Neuronal stem cell (in vitro differentiated cells): ENCODE measurements around the gene PODXL2.
A peak's percentile ranks its signal among the peaks of the same experiment; 100 is the strongest.

Experiments used
- DNase-seq: peaks from one replicate; pipeline ENCODE4 v3.0.0-alpha.2; 2013; ENCODE audit warnings: low spot score
- H2AFZ ChIP-seq: one replicate; pipeline ENCODE4 v1.6.1; 2013; ENCODE audit warnings: mild to moderate bottlenecking, low read length, inconsistent platforms
- H2AK5ac ChIP-seq: 2 replicates; pipeline ENCODE4 v1.6.1; 2013; ENCODE audit warnings: low read depth, mild to moderate bottlenecking, inconsistent platforms, low read length, moderate library complexity, mixed read lengths
- H2BK120ac ChIP-seq: 2 replicates; pipeline ENCODE4 v1.6.1; 2013; ENCODE audit warnings: low read depth, mild to moderate bottlenecking, inconsistent platforms, low read length, moderate library complexity, mixed read lengths
- H2BK12ac ChIP-seq: one replicate; pipeline ENCODE4 v1.6.1; 2013; ENCODE audit warnings: low read length, inconsistent platforms
- H2BK15ac ChIP-seq: 2 replicates; pipeline ENCODE4 v1.6.1; 2013; ENCODE audit warnings: mild to moderate bottlenecking, low read length, inconsistent platforms, mixed read lengths
- H2BK5ac ChIP-seq: one replicate; pipeline ENCODE4 v1.6.1; 2013; ENCODE audit warnings: inconsistent platforms, mild to moderate bottlenecking, low read length, moderate library complexity
- H3K14ac ChIP-seq: one replicate; pipeline ENCODE4 v1.6.1; 2013; ENCODE audit warnings: low read length, inconsistent platforms
- H3K18ac ChIP-seq: 2 replicates; pipeline ENCODE4 v1.6.1; 2013; ENCODE audit warnings: low read length, inconsistent platforms
- H3K23ac ChIP-seq: 2 replicates; pipeline ENCODE4 v1.6.1; 2013; ENCODE audit warnings: low read depth, mild to moderate bottlenecking, mixed read lengths, low read length, inconsistent platforms; ENCODE audit not compliant: poor library complexity
- H3K27ac ChIP-seq: replicated peaks from 3 replicates; pipeline ENCODE4 v1.5.1; 2013; ENCODE audit warnings: low read length, inconsistent platforms
- H3K27me3 ChIP-seq, 3 experiments: 2 replicates each; pipeline ENCODE4 v1.6.1; 2013; ENCODE audit warnings: low read length in 3 of 3, mild to moderate bottlenecking in 2 of 3, inconsistent platforms in 1 of 3, low read depth in 1 of 3, mixed read lengths in 1 of 3, moderate library complexity in 1 of 3; ENCODE audit not compliant: control insufficient read depth in 3 of 3, insufficient read depth in 3 of 3
- H3K36me3 ChIP-seq, 2 donors: replicated peaks in 1 of 2; 2 replicates each; pipeline ENCODE4 v1.6.1; 2013; ENCODE audit warnings: low read length in 2 of 2; ENCODE audit not compliant: control insufficient read depth in 2 of 2, insufficient read depth in 2 of 2
- H3K4ac ChIP-seq: 2 replicates; pipeline ENCODE4 v1.6.1; 2013; ENCODE audit warnings: inconsistent platforms, mild to moderate bottlenecking, low read length, moderate library complexity
- H3K4me1 ChIP-seq, 2 donors: 1 replicate in 1 of 2; 2 replicates in 1 of 2; pipeline ENCODE4 v1.6.1; 2013; ENCODE audit warnings: low read length in 2 of 2, low read depth in 1 of 2; ENCODE audit not compliant: control insufficient read depth in 2 of 2, insufficient read depth in 1 of 2
- H3K4me2 ChIP-seq: one replicate; pipeline ENCODE4 v1.6.1; 2013; ENCODE audit warnings: mild to moderate bottlenecking, low read length, inconsistent platforms; ENCODE audit not compliant: insufficient read depth, poor library complexity, severe bottlenecking
- H3K4me3 ChIP-seq, 2 donors: 2 replicates each; pipeline ENCODE4 v1.5.1; 2013; ENCODE audit warnings: low read length in 2 of 2, mild to moderate bottlenecking in 2 of 2, inconsistent platforms in 1 of 2, moderate library complexity in 1 of 2
- H3K79me1 ChIP-seq: one replicate; pipeline ENCODE4 v1.6.1; 2013; ENCODE audit warnings: low read depth, mild to moderate bottlenecking, inconsistent platforms, low read length, moderate library complexity
- H3K9ac ChIP-seq: one replicate; pipeline ENCODE4 v1.6.1; 2013; ENCODE audit warnings: mild to moderate bottlenecking, low read depth, low read length, inconsistent platforms; ENCODE audit not compliant: poor library complexity
- H3K9me3 ChIP-seq, 2 donors: replicated peaks in 1 of 2; 2 replicates each; pipeline versions ENCODE3 to v1.6.1; 2013; ENCODE audit warnings: low read length in 2 of 2, mild to moderate bottlenecking in 2 of 2, inconsistent platforms in 1 of 2, low read depth in 1 of 2, mixed read lengths in 1 of 2, moderate library complexity in 1 of 2; ENCODE audit not compliant: control insufficient read depth in 2 of 2, insufficient read depth in 1 of 2
- H4K8ac ChIP-seq: one replicate; pipeline ENCODE4 v1.6.1; 2013; ENCODE audit warnings: low read depth, mild to moderate bottlenecking, inconsistent platforms, low read length, moderate library complexity
- H4K91ac ChIP-seq: one replicate; pipeline ENCODE4 v1.6.1; 2013; ENCODE audit warnings: low read length, low read depth, mild to moderate bottlenecking, inconsistent platforms; ENCODE audit not compliant: poor library complexity
- WGBS, 2 donors: extraction: QIAGEN DNeasy Blood & Tissue Kit; methylation state at CpG; one replicate each; pipeline ENCODE4 v1.1.7; 2013; ENCODE audit warnings: missing lambda C conversion rate in 2 of 2, mixed read lengths in 1 of 2; ENCODE audit not compliant: insufficient read length in 2 of 2, insufficient replicate concordance in 1 of 2; ENCODE audit errors: extremely low coverage in 2 of 2; 5-methylcytosine and 5-hydroxymethylcytosine counted together

The PODXL2 gene

GRCh38 chr3:127620637-127621375 lies 8.2 kb upstream of the PODXL2 start:
- Histone ChIP-seq H3K14ac (no peak overlapping the region), H4K91ac (no peak overlapping the region), H2BK15ac (no peak overlapping the region), H4K8ac (no peak overlapping the region), H3K36me3 (peaks cover 67 to 76% of the 10 kb centered on the region in 2 donors), H3K4me3 (no peak overlapping the region), H3K9ac (peak overlapping the region; percentile 71), H3K27me3 (no peaks in the 10 kb centered on the region), H3K4me2 (no peak overlapping the region), H3K9me3 (peaks cover 0 to 4% of the 10 kb centered on the region in 2 donors), H2AFZ (no peak overlapping the region), H2BK5ac (no peak overlapping the region), H3K27ac (no peak overlapping the region), H3K79me1 (peaks cover 8% of the 10 kb centered on the region), H3K18ac (no peak overlapping the region), H3K23ac (no peak overlapping the region), H2BK12ac (no peak overlapping the region), H3K4me1 (no peaks in the 10 kb centered on the region), H2BK120ac (no peak overlapping the region), H2AK5ac (no peak overlapping the region), H3K4ac (no peak overlapping the region)
- no CpG with 5 or more reads among the region's 32 CpGs for WGBS, 2 donors
- DNase-seq = no peak

DNA sequence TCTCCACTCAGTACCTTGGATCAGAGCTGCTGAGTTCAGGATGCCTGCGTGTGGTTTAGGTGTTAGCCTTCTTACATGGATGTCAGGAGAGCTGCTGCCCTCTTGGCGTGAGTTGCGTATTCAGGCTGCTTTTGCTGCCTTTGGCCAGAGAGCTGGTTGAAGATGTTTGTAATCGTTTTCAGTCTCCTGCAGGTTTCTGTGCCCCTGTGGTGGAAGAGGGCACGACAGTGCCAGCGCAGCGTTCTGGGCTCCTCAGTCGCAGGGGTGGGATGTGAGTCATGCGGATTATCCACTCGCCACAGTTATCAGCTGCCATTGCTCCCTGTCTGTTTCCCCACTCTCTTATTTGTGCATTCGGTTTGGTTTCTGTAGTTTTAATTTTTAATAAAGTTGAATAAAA lies 7.0 kb upstream of the PODXL2 start:
- no peak for DNase-seq
- H2AK5ac ChIP-seq = no peak overlapping the region
- no peak overlapping the region for H3K4me3 ChIP-seq
- peaks cover 8% of the 10 kb centered on the region for H3K79me1 ChIP-seq
- H4K8ac ChIP-seq = no peak overlapping the region
- H3K27ac ChIP-seq = no peak overlapping the region
- H2BK15ac ChIP-seq = no peak overlapping the region
- WGBS, 2 donors = no CpG with 5 or more reads among the region's 11 CpGs
- peaks cover 0 to 2% (median 1%) of the 10 kb centered on the region in 3 experiments for H3K27me3 ChIP-seq
- H3K23ac ChIP-seq = no peak overlapping the region
- H3K4ac ChIP-seq = no peak overlapping the region
- peaks cover 0 to 4% of the 10 kb centered on the region in 2 donors for H3K9me3 ChIP-seq
- H3K9ac ChIP-seq = no peak overlapping the region
- H2BK12ac ChIP-seq = no peak overlapping the region
- no peak overlapping the region for H3K18ac ChIP-seq
- no peak overlapping the region for H3K4me2 ChIP-seq
- H2BK5ac ChIP-seq = no peak overlapping the region
- H4K91ac ChIP-seq = no peak overlapping the region
- no peak overlapping the region for H2AFZ ChIP-seq
- no peaks in the 10 kb centered on the region for H3K4me1 ChIP-seq
- no peak overlapping the region for H3K14ac ChIP-seq
- H3K36me3 ChIP-seq = peaks cover 56 to 64% of the 10 kb centered on the region in 2 donors
- H2BK120ac ChIP-seq = no peak overlapping the region

GRCh38 chr3:127622772-127623576 lies 6.0 kb upstream of the PODXL2 start:
- H2AK5ac ChIP-seq = no peak overlapping the region
- H2BK12ac ChIP-seq = no peak overlapping the region
- no peak overlapping the region for H3K4me3 ChIP-seq
- H3K23ac ChIP-seq = no peak overlapping the region
- H3K9ac ChIP-seq = no peak overlapping the region
- H3K14ac ChIP-seq = no peak overlapping the region
- H3K4ac ChIP-seq = no peak overlapping the region
- no CpG with 5 or more reads among the region's 8 CpGs for WGBS, 2 donors
- no peaks in the 10 kb centered on the region for H3K4me1 ChIP-seq
- no peak overlapping the region for H4K8ac ChIP-seq
- H2BK120ac ChIP-seq = no peak overlapping the region
- H3K27me3 ChIP-seq = peaks cover 0 to 11% (median 2%) of the 10 kb centered on the region in 3 experiments
- H4K91ac ChIP-seq = no peak overlapping the region
- DNase-seq = no peak
- no peak overlapping the region for H2AFZ ChIP-seq
- no peak overlapping the region for H2BK15ac ChIP-seq
- no peak overlapping the region for H2BK5ac ChIP-seq
- H3K9me3 ChIP-seq = peaks cover 0 to 4% of the 10 kb centered on the region in 2 donors
- H3K27ac ChIP-seq = no peak overlapping the region
- H3K18ac ChIP-seq = peak overlapping the region; percentile 58
- H3K79me1 ChIP-seq = peaks cover 7% of the 10 kb centered on the region
- H3K4me2 ChIP-seq = no peak overlapping the region
- H3K36me3 ChIP-seq = peaks cover 46 to 54% of the 10 kb centered on the region in 2 donors

GRCh38 chr3:127624063-127624462 lies 4.9 kb upstream of the PODXL2 start:
- Histone ChIP-seq H4K91ac (no peak overlapping the region), H3K4me2 (no peak overlapping the region), H2AFZ (no peak overlapping the region), H2BK120ac (no peak overlapping the region), H3K23ac (no peak overlapping the region), H2BK15ac (no peak overlapping the region), H3K36me3 (peaks cover 35 to 43% of the 10 kb centered on the region in 2 donors), H2BK12ac (no peak overlapping the region), H3K4me3 (no peak overlapping the region), H3K79me1 (peaks cover 2% of the 10 kb centered on the region), H3K4me1 (no peaks in the 10 kb centered on the region), H3K14ac (no peak overlapping the region), H3K9me3 (peaks cover 4 to 7% of the 10 kb centered on the region in 2 donors), H3K18ac (no peak overlapping the region), H4K8ac (no peak overlapping the region), H3K9ac (no peak overlapping the region), H3K27ac (no peak overlapping the region), H3K4ac (no peak overlapping the region), H2AK5ac (no peak overlapping the region), H3K27me3 (peaks cover 2 to 19% (median 10%) of the 10 kb centered on the region in 3 experiments), H2BK5ac (no peak overlapping the region)
- no peak for DNase-seq
- WGBS, 2 donors = no CpG with 5 or more reads among the region's 5 CpGs
